ENCODE results near the gene POP4. TPM values are rescaled to one million over a fixed set of nuclear protein-coding genes. Genes with fewer than 3 reads are reported as not detected.

Gene POP4
- total and polyA plus RNA-seq, 2 of the 13 experiments (the other 11 are each of a cell fraction or from before 2014, with no cell fraction given), result 32.2 to 84.0 TPM

GRCh38 chr19:29579308-29579910 is 26.7 kb upstream of the POP4 start (continued):
- TF ChIP-seq PCBP2 (optimal IDR thresholded peaks at IDR 0.05; ENCODE audit: low read depth, low read length, poor library complexity, severe bottlenecking), result no peak
- no peak for TF ChIP-seq ZNF761 (CRISPR knock-in tag; conservative IDR thresholded peaks at IDR 0.05)
- TF ChIP-seq SP5 (CRISPR knock-in tag; IDR thresholded peaks at IDR 0.05; ENCODE audit: borderline replicate concordance, low read depth), result no peak
- no peak for TF ChIP-seq SMAD1 (CRISPR knock-in tag; IDR thresholded peaks at IDR 0.05; ENCODE audit: borderline replicate concordance, low read depth)
- no peak for TF ChIP-seq GATAD1 (CRISPR knock-in tag; IDR thresholded peaks at IDR 0.05)
- TF ChIP-seq BORCS8-MEF2B (CRISPR knock-in tag; IDR thresholded peaks at IDR 0.05), result no peak
- TF ChIP-seq RBM39 (IDR thresholded peaks at IDR 0.05; ENCODE audit: low read depth, low read length, poor library complexity, severe bottlenecking), result no peak
- TF ChIP-seq HIC2 (CRISPR knock-in tag; IDR thresholded peaks at IDR 0.05; ENCODE audit: low read depth), result no peak
- no peak for TF ChIP-seq PRPF4 (IDR thresholded peaks at IDR 0.05; ENCODE audit: low read depth, low read length, poor library complexity, severe bottlenecking)

GRCh38 chr19:29581398-29581797 is 24.7 kb upstream of the POP4 start:
- DNase-seq (ENCODE audit: low spot score) (no peak), FAIRE-seq (no peak), ATAC-seq (no peak)
- 0% methylated on average over 1 of the region's 1 CpG for WGBS (ENCODE audit: low lambda C conversion rate)
- Histone ChIP-seq H3K9ac (ENCODE audit: insufficient read depth, low read depth, low read length) (no peak overlapping the region), H3K27ac (ENCODE audit: extremely low read length, insufficient read depth, low read length) (no peak overlapping the region), H3K9me3 (ENCODE audit: low read length) (no peaks in the 10 kb centered on the region), H4K20me1 (ENCODE audit: insufficient read depth, low read length) (no peaks in the 10 kb centered on the region), H3K27me3 (ENCODE audit: control insufficient read depth in 1 of 2, insufficient read depth in 2 of 2, low read length in 2 of 2) (peaks cover 0 to 7% of the 10 kb centered on the region in 2 experiments; a peak in 1 of 5 replicates), H3K4me3 (replicated peaks in 1 of 3; ENCODE audit: insufficient read depth in 1 of 3, low read depth in 2 of 3, low read length in 3 of 3) (no peak overlapping the region), H2AFZ (ENCODE audit: low read length) (no peak overlapping the region), H3K36me3 (replicated peaks in 1 of 2; ENCODE audit: control insufficient read depth in 1 of 2, insufficient read depth in 2 of 2, low read length in 2 of 2) (no peaks in the 10 kb centered on the region), H3K4me2 (ENCODE audit: low read depth, low read length) (no peak overlapping the region), H3K79me2 (ENCODE audit: insufficient read depth, low read length) (no peaks in the 10 kb centered on the region), H3K4me1 (ENCODE audit: insufficient read depth, low read length) (no peaks in the 10 kb centered on the region)
- ChIA-PET POLR2A (no interaction called here), CTCF (ENCODE audit: low intra/inter-chr PET ratio, low total read pairs) (no interaction called here)
- in situ Hi-C loops (cut with HindIII; ENCODE audit: extremely low pct_ligation_motif_present, low pct_unique_long_range_greater_than_20kb), result no loop called here
- intact Hi-C loops (cut with micrococcal nuclease; ENCODE audit: unreplicated experiment), result no loop called here
- BruUV-seq (replicated peaks), result no TSS peak
- TF ChIP-seq NFIB (CRISPR knock-in tag; IDR thresholded peaks at IDR 0.05; ENCODE audit: borderline replicate concordance), result no peak
- TF ChIP-seq ZNF484 (CRISPR knock-in tag; IDR thresholded peaks at IDR 0.05; ENCODE audit: borderline replicate concordance, low read depth), result no peak
- no peak for TF ChIP-seq ARID3A (IDR thresholded peaks at IDR 0.05; ENCODE audit: low read depth, low read length)
- TF ChIP-seq, protein P1, sequence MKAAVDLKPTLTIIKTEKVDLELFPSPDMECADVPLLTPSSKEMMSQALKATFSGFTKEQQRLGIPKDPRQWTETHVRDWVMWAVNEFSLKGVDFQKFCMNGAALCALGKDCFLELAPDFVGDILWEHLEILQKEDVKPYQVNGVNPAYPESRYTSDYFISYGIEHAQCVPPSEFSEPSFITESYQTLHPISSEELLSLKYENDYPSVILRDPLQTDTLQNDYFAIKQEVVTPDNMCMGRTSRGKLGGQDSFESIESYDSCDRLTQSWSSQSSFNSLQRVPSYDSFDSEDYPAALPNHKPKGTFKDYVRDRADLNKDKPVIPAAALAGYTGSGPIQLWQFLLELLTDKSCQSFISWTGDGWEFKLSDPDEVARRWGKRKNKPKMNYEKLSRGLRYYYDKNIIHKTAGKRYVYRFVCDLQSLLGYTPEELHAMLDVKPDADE (CRISPR knock-in tag; IDR thresholded peaks at IDR 0.05), result no peak
- TF ChIP-seq KAT8 (CRISPR knock-in tag; IDR thresholded peaks at IDR 0.05), result no peak
- TF ChIP-seq ZBTB26 (CRISPR knock-in tag; IDR thresholded peaks at IDR 0.05; ENCODE audit: borderline replicate concordance), result no peak
- no peak for TF ChIP-seq ATRX (CRISPR knock-in tag; IDR thresholded peaks at IDR 0.05; ENCODE audit: borderline replicate concordance)
- no peak for TF ChIP-seq LBX2 (CRISPR knock-in tag; IDR thresholded peaks at IDR 0.05; ENCODE audit: borderline replicate concordance)
